Measurements from ENCODE around the gene C1orf56.

GRCh38 chr1:151060657-151061421 is 13.3 kb downstream of the C1orf56 start:
- TF ChIP-seq CHD2 (IDR thresholded peaks at IDR 0.05; ENCODE audit: low read length, partially characterized antibody), result no peak
- TF ChIP-seq RFX5 (IDR thresholded peaks at IDR 0.05), result no peak
- no peak for TF ChIP-seq POLR2A (IDR thresholded peaks at IDR 0.05; ENCODE audit: low read length)
- no peak for TF ChIP-seq GATA3 (IDR thresholded peaks at IDR 0.05; ENCODE audit: borderline replicate concordance)
- no peak; the same call in 2 of the 3 replicates for TF ChIP-seq CTCF (IDR thresholded peaks at IDR 0.05)
- no peak for TF ChIP-seq BHLHE40 (IDR thresholded peaks at IDR 0.05; ENCODE audit: low read depth, low read length)
- TF ChIP-seq, protein P1, sequence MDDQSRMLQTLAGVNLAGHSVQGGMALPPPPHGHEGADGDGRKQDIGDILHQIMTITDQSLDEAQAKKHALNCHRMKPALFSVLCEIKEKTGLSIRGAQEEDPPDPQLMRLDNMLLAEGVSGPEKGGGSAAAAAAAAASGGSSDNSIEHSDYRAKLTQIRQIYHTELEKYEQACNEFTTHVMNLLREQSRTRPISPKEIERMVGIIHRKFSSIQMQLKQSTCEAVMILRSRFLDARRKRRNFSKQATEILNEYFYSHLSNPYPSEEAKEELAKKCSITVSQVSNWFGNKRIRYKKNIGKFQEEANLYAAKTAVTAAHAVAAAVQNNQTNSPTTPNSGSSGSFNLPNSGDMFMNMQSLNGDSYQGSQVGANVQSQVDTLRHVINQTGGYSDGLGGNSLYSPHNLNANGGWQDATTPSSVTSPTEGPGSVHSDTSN (IDR thresholded peaks at IDR 0.05), result no peak
- TF ChIP-seq FOSB (CRISPR knock-in tag; IDR thresholded peaks at IDR 0.05), result no peak
- no peak for TF ChIP-seq REST (IDR thresholded peaks at IDR 0.05)
- no peak for TF ChIP-seq CEBPB (IDR thresholded peaks at IDR 0.05)
